Stimulated activated CD8-positive, alpha-beta memory T cell treated with anti-CD3 and anti-CD28 coated beads, Interleukin-4, amount 100 ng/mL, for 1 hour (primary cell): Measurements from ENCODE around the gene COL15A1.
"Not testable (repeated sequence)": the region's sequence is repeated elsewhere in the genome, so short reads cannot be mapped to it uniquely, and the experiment has no call there.

Experiments used
- DNase-seq, 2 donors: peaks; one replicate each; pipeline ENCODE4 v3.0.0-alpha.2; 2020; ENCODE audit warnings: low read depth in 2 of 2, low spot score in 1 of 2

COL15A1 gene

GRCh38 chr9:99010393-99010792 lies 66.7 kb downstream of the COL15A1 start:
- DNase-seq: not testable (repeated sequence)

DNA sequence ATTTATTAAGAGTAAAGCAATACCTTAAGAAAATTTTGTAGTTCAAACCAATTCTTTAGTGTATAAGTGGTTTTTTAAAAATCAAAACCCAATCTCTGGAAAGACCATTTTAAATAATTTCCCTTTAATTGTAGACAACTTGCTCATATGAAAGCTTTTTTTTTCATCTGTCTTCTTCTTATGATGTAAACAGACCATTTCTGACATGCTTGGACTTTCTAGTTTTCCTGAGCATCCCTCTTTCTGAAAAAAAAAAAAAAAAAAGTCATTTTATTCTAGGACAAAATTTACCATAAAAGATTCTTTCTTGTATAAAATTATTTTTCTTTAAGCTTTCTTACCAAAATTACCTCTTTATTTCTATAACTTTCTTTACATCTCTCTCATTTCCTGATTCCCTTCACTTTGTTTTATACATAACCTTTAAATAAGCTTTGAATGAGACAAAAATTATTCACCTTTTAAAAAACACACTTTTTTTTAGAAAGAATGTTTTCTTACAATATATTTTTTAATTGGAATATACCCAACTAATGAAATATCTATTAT lies 67.5 kb downstream of the COL15A1 start:
- no peak for DNase-seq

- DNase-seq: no peak
Observed at GRCh38 chr9:99012957-99013512, 69.3 kb downstream of the COL15A1 start.

DNA sequence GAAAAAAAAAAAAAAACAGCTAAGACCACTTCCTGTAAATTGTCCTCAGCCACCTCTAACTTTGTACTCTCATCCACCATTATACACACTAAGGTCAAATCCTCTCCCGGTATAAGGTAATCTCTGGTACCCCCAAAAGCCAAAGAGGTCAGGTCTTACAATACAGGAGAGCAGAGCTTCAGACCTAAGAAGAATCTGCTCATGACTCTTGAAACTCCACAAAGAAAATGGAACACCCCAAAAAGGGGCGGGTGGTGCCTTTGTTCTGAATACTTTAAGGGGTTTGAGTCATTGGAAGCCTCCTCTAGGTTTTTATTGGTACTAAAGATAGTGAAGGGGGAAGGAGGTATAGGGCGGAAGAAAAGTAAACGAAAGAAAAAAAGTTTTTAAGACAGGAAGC lies 69.8 kb downstream of the COL15A1 start:
- DNase-seq: no peak

DNA sequence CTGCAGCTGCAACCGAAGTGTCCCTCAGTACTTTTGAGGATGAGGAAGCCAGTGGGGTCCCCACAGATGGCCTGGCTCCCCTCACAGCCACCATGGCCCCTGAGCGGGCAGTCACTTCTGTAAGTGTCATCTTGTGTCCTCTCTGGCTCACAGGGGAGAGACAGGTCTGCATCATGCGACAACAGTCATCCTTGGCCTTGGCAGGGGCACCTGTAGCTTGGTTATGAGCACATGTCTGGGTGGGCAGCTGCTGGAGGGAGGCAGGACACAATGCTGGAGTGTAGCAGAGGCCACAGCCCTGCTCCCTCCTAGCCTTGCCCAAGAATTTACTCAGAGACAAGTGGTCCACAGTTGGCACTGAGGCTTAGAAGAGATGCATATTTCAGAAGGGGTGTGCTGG lies 71.7 kb downstream of the COL15A1 start:
- DNase-seq: no peak

GRCh38 chr9:99015890-99016289 lies 72.2 kb downstream of the COL15A1 start:
- no peak for DNase-seq

DNA sequence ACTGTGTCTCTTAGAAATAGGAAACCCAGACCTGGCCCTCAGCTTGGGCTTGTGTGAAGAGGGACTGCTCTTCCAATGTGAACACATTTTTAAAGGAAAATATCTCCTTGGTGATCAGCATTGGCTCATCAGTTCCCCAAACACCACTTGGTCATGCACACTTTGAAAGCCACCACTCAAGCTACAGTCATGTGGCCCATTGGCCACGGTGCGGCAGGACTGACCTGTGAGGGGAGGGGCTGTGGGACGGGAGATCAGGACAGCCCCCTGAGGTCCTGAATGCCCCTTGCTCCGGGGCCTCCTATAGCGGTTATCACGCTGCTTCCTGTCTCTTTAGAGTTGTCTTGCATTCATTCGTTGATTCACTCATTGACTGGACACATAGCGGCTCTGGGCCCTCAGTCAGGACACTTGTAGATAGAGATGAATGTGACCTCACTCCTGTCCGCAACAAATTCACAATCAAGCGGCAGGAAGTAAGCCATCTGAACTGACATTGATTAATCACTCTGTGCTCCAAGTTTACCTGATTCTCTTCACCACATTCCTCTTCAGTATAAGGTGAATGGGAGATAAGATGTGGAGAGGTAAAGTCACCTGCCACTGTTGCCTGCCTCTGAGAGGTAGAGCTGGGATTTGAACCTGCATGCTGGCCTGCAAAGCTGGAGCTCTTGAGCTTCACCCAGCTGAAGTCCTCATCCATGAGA lies 73.1 kb downstream of the COL15A1 start:
- no peak for DNase-seq

GRCh38 chr9:99018653-99019052 lies 74.9 kb downstream of the COL15A1 start:
- DNase-seq: no peak

DNA sequence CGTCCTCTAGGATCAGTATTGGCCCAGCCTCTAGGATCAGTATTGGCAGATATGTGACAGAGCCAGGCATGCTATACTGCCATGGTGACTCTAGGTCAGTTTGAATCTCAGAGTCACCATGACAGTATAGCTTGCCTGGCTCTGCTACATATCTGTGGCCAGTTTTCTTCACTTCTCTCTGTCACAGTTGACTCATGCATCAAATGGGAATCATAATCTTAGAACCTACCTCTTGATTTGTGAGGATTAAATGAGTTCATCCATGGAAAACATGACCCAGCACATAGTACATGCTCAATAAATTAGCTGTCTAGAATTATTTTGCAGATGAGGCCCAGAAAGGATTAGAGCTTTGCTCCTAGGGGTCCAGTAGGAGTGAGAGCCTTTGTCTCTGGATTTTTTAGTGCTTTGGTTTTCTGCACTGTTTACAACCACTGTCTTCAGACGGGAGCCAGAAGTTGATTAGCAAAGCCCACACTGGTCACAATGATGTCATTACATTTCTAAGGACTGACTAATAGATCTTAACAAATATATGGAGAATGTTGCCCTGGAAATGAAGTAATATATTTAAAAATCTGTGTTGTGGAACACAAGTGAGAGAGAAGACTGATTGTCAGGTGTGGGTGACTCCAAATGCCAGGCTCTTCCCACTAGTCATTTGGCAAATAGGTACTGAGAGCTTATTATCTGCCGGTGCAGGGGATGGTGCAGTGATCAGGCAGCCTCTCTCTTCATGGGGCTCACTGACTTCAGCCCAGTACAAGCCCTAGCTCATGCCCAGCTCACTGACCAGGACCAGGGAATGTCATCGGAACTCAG lies 76.0 kb downstream of the COL15A1 start:
- no peak for DNase-seq

DNA sequence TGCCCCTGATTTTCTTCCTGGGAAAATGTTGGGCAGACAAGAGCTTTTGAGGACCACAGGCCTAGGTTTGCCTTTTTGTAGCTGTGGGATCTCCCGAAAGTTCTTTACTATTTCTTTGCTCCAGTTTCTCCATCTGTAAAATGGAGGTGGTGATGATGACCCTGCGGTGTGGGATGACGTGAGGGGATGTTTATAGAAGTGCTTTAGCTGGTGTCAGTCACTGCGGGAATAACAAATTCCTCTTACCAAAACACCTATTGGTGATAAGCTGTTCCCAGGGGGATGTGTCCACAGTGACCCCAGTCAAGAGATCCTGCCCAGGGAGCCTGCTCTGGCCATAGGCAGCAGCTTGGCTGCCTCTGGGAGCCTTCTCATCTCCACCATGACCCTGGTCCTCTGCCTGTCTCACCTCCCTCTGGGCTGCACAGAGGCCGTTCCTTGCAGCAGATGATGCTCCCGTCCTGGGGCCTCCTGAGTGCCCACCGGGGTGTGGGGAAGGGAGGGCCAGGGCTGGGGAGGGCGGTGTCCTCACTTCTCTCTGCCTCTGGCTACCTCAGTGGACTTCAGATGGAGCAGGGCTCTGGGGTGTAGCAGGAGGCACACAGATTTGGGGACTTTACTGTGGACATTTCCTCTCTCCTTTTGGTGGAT lies 77.2 kb downstream of the COL15A1 start:
- DNase-seq: no peak

- DNase-seq: no peak
Observed at GRCh38 chr9:99021512-99021911, 77.8 kb downstream of the COL15A1 start.

DNA sequence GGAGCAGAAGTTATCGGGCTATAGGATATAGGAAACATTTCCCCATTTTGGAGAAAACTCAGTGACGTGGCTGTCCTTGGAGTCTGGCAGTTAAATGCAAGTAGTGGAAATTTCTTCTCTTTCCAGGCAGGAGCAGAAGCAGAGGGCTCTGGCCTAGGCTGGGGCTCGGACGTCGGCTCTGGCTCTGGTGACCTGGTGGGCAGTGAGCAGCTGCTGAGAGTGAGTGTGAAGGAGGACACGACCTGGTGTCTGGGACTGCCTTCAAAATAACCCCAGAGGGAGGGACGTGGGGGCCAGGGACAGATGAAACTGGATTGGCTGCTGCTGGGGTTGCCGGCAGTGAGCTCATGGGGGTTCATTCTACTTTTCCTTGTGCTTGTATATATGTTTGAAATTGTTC lies 79.5 kb downstream of the COL15A1 start:
- no peak for DNase-seq

GRCh38 chr9:99023831-99024230 lies 80.1 kb downstream of the COL15A1 start:
- no peak for DNase-seq

- DNase-seq: no peak
Observed at GRCh38 chr9:99024959-99025358, 81.3 kb downstream of the COL15A1 start.

GRCh38 chr9:99025616-99026270 lies 82.0 kb downstream of the COL15A1 start:
- no peak for DNase-seq

- DNase-seq: no peak
Observed at GRCh38 chr9:99026271-99026955, 82.7 kb downstream of the COL15A1 start.

- DNase-seq: no peak
Observed at GRCh38 chr9:99026956-99027298, 83.2 kb downstream of the COL15A1 start.

DNA sequence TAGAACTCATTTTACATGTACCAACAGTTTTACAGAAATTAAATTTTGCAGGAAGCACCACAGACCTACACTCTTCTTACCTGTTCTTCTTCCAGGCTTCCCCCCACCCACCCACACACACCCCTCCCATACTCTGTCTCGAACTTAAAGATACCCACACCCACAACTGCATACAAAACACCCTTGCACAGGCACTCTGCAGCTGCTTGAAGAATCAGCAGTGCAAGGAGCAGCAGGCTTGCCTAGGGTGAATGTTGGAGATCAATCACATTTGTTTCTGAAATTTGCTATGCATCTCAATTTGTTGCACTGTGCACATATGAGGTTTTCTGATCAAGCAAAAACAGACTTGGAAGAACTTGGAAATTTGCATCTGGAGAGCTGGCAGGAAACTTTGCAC lies 83.7 kb downstream of the COL15A1 start:
- no peak for DNase-seq

GRCh38 chr9:99029083-99029645 lies 85.5 kb downstream of the COL15A1 start:
- DNase-seq: no peak

- DNase-seq: no peak
Observed at GRCh38 chr9:99030092-99030511, 86.4 kb downstream of the COL15A1 start.
